H7 (cell line): ENCODE data around the gene MELTF. TPM values are rescaled to one million over a fixed set of nuclear protein-coding genes. Genes with fewer than 3 reads are reported as not detected.
A peak's percentile ranks its signal among the peaks of the same experiment; 100 is the strongest.

Source experiments
- DNase-seq: peaks from one replicate; pipeline ENCODE4 v3.0.0; 2012
- H3K27me3 ChIP-seq: 2 replicates; pipeline ENCODE4 v1.6.0; 2011; ENCODE audit warnings: mild to moderate bottlenecking, low read length; ENCODE audit not compliant: control insufficient read depth, insufficient read depth
- H3K36me3 ChIP-seq: replicated peaks from 2 replicates; pipeline ENCODE4 v1.5.1; 2011; ENCODE audit warnings: low read length; ENCODE audit not compliant: control insufficient read depth, insufficient read depth
- H3K4me3 ChIP-seq: 2 replicates; pipeline ENCODE4 v1.5.1; 2011; ENCODE audit warnings: low read depth, mild to moderate bottlenecking, control low read depth, low read length, moderate library complexity; ENCODE audit not compliant: insufficient read depth
- total RNA-seq: library from RNA; depleted of rRNA; stranded (reverse); fragments of >200 nt; shearing (Covaris generic); gene quantifications from 2 replicates; pipeline ENCODE4 v1.2.3, GENCODE V29; 2014

MELTF gene
- total RNA-seq, 1 experiment from 2014 or later, result 3.5 TPM

DNA sequence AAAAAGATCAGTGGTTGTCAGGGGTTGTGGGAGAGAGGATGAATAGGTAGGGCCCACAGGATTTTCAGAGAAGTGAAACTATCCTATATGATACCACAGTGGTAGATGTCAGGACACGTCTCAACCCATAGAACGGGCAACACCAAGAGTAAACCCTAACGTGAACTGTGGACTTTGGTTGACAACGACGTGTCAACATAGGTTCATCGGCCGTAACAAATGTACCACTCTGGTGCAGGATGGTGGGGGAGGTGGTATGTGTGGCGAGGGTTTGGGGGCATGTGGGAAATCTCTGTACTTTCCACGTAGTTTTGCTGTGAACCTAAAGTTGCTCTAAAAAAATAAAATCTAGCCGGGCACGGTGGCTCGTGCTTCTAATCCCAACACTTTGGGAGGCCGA is 48.0 kb downstream of the MELTF start:
- no peak overlapping the region for H3K4me3 ChIP-seq
- no peaks in the 10 kb centered on the region; the same call in 1 of the 2 replicates for H3K27me3 ChIP-seq
- H3K36me3 ChIP-seq, result no peaks in the 10 kb centered on the region
- no peak for DNase-seq

GRCh38 chr3:196979545-196979944 is 50.1 kb downstream of the MELTF start:
- Histone ChIP-seq H3K27me3 (no peaks in the 10 kb centered on the region; the same call in 1 of the 2 replicates), H3K36me3 (no peaks in the 10 kb centered on the region), H3K4me3 (no peak overlapping the region)
- peak; percentile 51 for DNase-seq

DNA sequence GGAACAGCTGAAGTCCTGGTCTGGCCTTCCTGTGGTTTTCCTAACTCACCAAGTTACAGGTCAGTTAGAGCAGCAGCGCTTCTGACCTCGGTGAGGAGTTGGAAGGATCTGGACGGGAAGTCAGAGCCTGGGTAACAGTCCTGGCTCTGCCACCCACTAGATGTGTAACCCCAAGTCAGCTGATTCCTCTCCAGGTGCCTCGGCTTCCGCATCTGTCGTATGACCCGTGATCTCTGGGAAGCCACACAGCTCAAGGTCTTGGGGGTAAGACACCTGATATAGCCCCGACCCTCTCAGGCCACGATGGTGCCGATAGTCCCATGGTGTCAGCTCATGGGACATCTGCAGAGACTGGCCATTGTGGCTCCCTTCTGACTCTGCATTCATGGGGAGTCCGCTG is 52.7 kb downstream of the MELTF start:
- Histone ChIP-seq H3K27me3 (no peaks in the 10 kb centered on the region; the same call in 1 of the 2 replicates), H3K36me3 (no peaks in the 10 kb centered on the region), H3K4me3 (no peak overlapping the region)
- DNase-seq, result no peak

DNA sequence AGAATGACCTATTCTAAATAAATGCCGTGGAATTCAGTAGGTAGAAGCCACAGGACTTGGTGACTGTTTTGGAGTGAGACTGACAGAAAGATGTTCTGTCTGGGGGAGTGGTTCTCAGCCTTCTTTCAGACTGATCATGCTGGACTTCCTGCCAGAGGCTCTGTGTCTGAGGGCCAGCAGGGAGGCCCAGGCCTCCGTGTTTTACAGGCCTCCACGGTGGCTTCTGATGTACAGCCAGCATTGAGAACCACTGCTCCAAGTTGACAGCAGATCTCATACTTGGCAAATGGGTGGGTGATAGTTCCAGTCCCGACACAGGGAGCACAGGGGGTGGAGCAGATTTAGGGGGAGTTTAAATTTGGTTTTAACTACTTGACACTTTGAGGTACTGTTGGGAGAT is 54.3 kb downstream of the MELTF start:
- Histone ChIP-seq H3K4me3 (no peak overlapping the region), H3K36me3 (no peaks in the 10 kb centered on the region), H3K27me3 (peaks cover 12% of the 10 kb centered on the region)
- no peak for DNase-seq

GRCh38 chr3:196974661-196975060 is 55.0 kb downstream of the MELTF start:
- Histone ChIP-seq H3K27me3 (peaks cover 18% of the 10 kb centered on the region), H3K36me3 (no peaks in the 10 kb centered on the region), H3K4me3 (no peak overlapping the region)
- DNase-seq, result no peak

GRCh38 chr3:196971094-196971698 is 58.4 kb downstream of the MELTF start:
- no peaks in the 10 kb centered on the region for H3K36me3 ChIP-seq
- no peak overlapping the region for H3K4me3 ChIP-seq
- no peak for DNase-seq
- peaks cover 50% of the 10 kb centered on the region for H3K27me3 ChIP-seq

DNA sequence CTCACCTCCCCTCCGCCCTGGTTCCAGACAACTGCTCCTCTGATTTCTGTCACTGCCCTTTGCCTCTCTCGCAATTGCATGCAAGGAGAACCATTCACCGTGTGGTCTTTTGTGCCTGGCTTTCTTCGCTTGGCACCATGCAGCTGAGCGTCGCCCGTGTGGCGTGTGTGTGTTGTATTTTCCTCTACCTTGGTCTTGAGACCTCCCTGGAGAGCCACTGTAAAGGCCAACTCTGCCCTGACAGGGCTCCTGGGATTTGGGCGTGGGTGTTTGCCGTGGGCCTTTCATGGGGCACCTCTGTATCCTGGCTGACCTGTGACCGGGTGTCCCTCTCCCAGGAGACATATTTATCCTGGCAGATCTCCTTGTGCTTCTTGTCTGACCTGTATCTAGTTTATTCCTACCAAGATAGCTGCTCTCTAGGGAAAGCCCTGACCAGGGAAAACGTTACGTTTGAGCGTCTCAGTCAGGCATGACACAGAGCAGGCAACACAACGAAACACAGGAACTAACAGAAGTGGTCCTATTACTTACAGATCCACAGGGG is 59.0 kb downstream of the MELTF start:
- Histone ChIP-seq H3K36me3 (no peaks in the 10 kb centered on the region), H3K4me3 (no peak overlapping the region), H3K27me3 (peaks cover 56% of the 10 kb centered on the region)
- DNase-seq, result no peak

DNA sequence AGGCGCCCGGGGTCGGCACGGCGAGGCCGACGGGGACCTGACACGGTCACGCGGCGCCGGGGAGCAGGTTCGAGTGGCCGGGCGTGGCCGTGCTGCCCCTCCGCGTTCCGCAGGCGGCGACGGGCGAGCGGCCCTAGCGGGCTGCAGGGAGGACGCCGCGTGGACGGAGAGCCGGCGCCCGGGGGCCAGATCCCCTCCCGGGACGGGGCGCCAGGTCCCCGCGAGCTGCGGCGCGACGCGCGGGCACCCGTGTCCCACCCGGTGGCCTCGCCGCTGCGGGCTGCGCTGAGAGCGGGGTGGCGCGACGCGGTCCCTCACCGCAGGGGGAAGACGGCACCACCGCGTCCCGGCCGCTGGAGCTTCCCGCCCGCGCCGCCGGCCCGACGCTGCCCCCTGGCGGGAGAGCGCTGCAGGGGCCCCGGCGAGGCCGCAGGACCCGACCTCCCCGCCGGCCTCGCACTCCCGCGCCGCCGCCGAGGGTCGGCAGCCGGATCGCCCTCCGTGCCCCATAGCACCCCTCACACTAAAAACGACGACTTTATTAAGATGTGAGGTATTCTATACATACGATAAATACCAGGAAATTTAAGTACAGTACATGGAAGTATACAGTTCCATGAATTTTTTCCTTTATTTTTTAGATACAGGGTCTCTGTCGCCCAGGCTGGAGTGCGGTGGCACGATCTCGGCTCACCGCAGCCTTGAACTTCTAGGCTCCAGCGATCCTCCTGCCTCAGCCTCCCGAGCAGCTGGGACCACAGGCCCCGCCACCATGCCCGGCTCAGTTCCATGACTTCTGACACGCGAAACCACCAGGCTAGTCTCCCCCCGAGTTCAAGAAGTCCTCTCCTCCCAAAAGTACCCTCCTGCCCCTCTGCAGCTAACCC is 59.7 kb downstream of the MELTF start:
- Histone ChIP-seq H3K27me3 (peaks cover 61% of the 10 kb centered on the region), H3K4me3 (peak overlapping the region; percentile 52), H3K36me3 (no peaks in the 10 kb centered on the region)
- peak; percentile 97 for DNase-seq

DNA sequence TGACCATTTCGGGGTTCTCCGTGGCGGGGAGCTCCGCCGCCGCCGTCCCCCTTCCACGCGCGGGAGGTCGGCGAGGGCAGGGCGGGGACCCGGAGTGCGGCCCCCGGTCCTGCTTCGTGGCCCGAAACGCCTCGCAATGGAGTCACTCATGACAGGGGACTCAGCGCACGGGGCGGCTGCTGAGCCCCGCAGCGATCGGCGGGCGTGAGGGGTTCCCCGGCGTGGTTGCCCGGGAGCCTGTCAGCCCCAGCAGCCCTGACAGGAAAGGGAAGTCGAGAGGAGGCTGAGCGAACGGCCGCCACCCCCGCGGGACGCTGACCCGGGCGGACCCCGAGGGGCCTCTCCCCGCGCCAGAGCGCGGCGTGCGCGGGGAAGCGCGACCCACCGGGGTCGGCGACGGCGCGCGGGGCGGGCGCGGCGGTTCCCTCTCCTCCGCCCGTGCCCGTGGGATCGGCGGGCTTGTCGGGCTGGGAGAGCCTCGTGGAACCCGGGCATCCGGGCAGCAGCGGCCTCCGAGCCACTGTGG is 60.4 kb downstream of the MELTF start:
- peaks cover 61% of the 10 kb centered on the region for H3K27me3 ChIP-seq
- H3K4me3 ChIP-seq, result peak overlapping the region; percentile 52
- H3K36me3 ChIP-seq, result no peaks in the 10 kb centered on the region
- peak; percentile 83 for DNase-seq

- no peaks in the 10 kb centered on the region for H3K36me3 ChIP-seq
- H3K4me3 ChIP-seq, result peak within 1 kb of the TSS; percentile 52
- peak; percentile 87 for DNase-seq
- H3K27me3 ChIP-seq, result peaks cover 61% of the 10 kb centered on the region
Measured at GRCh38 chr3:196968233-196969133, 61.1 kb downstream of the MELTF start, which contains the start of gene PIGZ. Gene PIGZ, minus strand, starts transcription at chr3:196968833. Its CDS starts 16,802 bp downstream, at chr3:196952031.

DNA sequence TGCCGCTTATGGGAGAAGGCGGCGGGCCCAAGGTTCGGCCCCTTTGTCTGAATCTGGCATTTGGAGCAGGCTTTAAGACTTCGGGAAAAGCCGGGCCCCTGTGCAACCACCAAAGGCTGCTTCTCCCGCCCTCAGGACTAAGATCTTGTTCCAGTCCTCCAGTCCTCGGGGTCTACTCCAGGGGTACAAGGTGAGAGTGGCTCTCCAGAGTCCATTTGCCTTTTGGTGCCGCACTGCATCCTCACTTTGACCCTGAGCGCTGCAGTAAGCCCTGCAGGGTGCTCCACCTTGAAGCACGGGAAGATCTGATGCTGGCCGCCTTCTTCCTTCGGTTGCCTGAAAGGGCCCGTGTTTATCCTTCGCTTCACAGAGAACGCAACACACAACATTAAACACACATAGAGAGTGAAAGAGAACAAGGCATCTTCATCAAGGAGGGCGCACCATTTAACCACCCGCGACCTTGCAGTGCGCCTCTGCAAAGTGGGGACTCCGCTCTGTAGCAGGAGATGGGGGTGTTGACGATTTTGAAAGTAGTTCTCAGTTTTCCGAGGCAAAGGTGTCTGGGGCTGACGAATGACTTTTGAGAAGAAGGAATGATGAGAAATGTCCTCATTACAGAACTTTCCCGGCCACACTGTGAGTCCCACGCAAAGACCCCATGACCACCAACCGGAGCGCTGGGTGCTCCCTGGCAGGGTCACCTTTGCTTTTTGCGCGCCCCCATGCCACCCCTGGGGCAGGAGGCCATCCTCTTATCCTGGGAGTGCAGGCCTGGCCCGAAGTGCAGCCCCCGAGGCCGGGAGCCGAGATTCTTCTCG is 62.0 kb downstream of the MELTF start:
- Histone ChIP-seq H3K4me3 (no peak overlapping the region; the same call in 1 of the 2 replicates), H3K36me3 (no peaks in the 10 kb centered on the region), H3K27me3 (peaks cover 61% of the 10 kb centered on the region)
- DNase-seq, result peak; percentile 38

- DNase-seq, result peak; percentile 74
- no peak overlapping the region for H3K4me3 ChIP-seq
- peaks cover 61% of the 10 kb centered on the region for H3K27me3 ChIP-seq
- no peaks in the 10 kb centered on the region for H3K36me3 ChIP-seq
Measured at GRCh38 chr3:196966526-196967401, 62.9 kb downstream of the MELTF start.

GRCh38 chr3:196965804-196966173 is 63.8 kb downstream of the MELTF start:
- H3K36me3 ChIP-seq, result no peaks in the 10 kb centered on the region
- H3K27me3 ChIP-seq, result peaks cover 54% of the 10 kb centered on the region
- DNase-seq, result no peak
- H3K4me3 ChIP-seq, result no peak overlapping the region
